ENCODE results near the gene TRAF5. TPM values are rescaled to one million over a fixed set of nuclear protein-coding genes. Genes with fewer than 3 reads are reported as not detected.

Gene TRAF5, protein sequence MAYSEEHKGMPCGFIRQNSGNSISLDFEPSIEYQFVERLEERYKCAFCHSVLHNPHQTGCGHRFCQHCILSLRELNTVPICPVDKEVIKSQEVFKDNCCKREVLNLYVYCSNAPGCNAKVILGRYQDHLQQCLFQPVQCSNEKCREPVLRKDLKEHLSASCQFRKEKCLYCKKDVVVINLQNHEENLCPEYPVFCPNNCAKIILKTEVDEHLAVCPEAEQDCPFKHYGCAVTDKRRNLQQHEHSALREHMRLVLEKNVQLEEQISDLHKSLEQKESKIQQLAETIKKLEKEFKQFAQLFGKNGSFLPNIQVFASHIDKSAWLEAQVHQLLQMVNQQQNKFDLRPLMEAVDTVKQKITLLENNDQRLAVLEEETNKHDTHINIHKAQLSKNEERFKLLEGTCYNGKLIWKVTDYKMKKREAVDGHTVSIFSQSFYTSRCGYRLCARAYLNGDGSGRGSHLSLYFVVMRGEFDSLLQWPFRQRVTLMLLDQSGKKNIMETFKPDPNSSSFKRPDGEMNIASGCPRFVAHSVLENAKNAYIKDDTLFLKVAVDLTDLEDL
- total RNA-seq (2022) = 13.7 and 15.2 TPM in 2 replicates
- Bru-seq, nascent RNA = percentile 56 among the genes with signal in this experiment
- percentile 55 among the genes with signal in this experiment for BruChase-seq, experiment 1, labeled RNA remaining after a 6-hour chase
- percentile 65 among the genes with signal in this experiment for BruChase-seq, experiment 2, labeled RNA remaining after a 2-hour chase
- long read RNA-seq, partial matches to known transcripts = 6 of 9 reads
- long read RNA-seq, other reads (novel, unspliced or antisense) = 0 of 9 reads

- H3K4me3 Mint-ChIP-seq (ENCODE audit: low read depth, unreplicated experiment) = peak within 1 kb of the TSS; percentile 92
- H3K9me3 Mint-ChIP-seq (ENCODE audit: low read depth, unreplicated experiment) = no peaks in the 10 kb centered on the region
- peaks cover 39% of the 10 kb centered on the region for H3K4me1 Mint-ChIP-seq (ENCODE audit: low read depth, unreplicated experiment)
- BruUV-seq (replicated peaks) = no TSS peak
- DNase-seq = peak; percentile 66
- intact Hi-C loops (cut with micrococcal nuclease; ENCODE audit: unreplicated experiment) = no loop called here
- H3K36me3 Mint-ChIP-seq (ENCODE audit: insufficient read depth, unreplicated experiment) = peaks cover 22% of the 10 kb centered on the region
- peak within 1 kb of the TSS; percentile 90 for H3K27ac Mint-ChIP-seq (ENCODE audit: unreplicated experiment)
- TF ChIP-seq CTCF (IDR thresholded peaks at IDR 0.05; ENCODE audit: unreplicated experiment) = no peak
- H3K27me3 Mint-ChIP-seq (ENCODE audit: unreplicated experiment) = no peaks in the 10 kb centered on the region
- CTCF ChIA-PET = interaction anchor here (0.7 to 1.2 kb wide), 2 partner anchors 12 to 187 kb away, joined by 3 to 4 read pairs; no protein-coding TSS in a partner anchor
Observed at GRCh38 chr1:211326528-211327345, at the start of gene TRAF5. Gene TRAF5 (plus strand): TSS chr1:211326833. CDS start chr1:211353240, 26,407 bp downstream.

DNA sequence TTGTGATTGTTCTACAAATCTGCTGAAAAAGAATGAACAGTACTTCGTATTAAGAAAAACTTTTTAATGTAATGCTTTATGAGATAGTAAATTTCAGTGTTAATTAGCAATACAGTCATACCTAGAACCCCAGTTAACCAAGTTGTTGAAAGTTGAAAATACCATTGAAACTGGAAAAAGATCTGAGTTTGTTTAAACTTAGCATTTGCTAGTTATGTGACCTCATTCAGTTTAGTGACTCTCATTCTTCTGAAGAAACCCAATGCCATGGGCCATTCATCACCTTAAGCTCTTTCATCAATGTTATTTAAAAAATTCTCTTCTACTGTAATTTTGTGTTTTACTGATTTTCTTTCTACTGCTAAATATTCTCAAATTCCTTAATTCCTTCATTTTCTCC lies 47.3 kb upstream of the TRAF5 start:
- H3K4me3 Mint-ChIP-seq (ENCODE audit: low read depth, unreplicated experiment) = no peak overlapping the region
- no peaks in the 10 kb centered on the region for H3K9me3 Mint-ChIP-seq (ENCODE audit: low read depth, unreplicated experiment)
- TF ChIP-seq CTCF (IDR thresholded peaks at IDR 0.05; ENCODE audit: unreplicated experiment) = no peak
- intact Hi-C loops (cut with micrococcal nuclease; ENCODE audit: unreplicated experiment) = no loop called here
- no TSS peak for BruUV-seq (replicated peaks)
- H3K4me1 Mint-ChIP-seq (ENCODE audit: low read depth, unreplicated experiment) = no peaks in the 10 kb centered on the region
- no peak for DNase-seq
- peaks cover 12% of the 10 kb centered on the region for H3K36me3 Mint-ChIP-seq (ENCODE audit: insufficient read depth, unreplicated experiment)
- CTCF ChIA-PET = no interaction called here
- H3K27me3 Mint-ChIP-seq (ENCODE audit: unreplicated experiment) = no peaks in the 10 kb centered on the region
- H3K27ac Mint-ChIP-seq (ENCODE audit: unreplicated experiment) = no peak overlapping the region

DNA sequence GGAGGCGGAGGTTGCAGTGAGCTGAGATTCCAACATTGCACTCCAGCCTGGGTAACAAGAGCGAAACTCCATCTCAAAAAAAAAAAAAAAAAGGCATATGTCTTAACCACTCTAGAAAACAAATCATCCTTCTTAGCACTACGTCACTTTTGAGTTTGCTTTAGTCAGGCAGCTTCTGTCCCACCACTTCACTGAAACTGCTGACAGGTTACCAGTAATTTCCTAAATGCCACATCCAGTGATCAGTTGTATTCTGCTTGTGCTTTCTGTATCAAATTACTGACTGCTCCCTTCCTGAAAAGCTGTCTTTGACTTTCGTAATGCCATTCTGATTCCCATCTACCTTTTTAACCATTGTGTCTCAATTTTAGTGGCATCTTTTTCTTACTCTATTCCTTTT lies 45.7 kb upstream of the TRAF5 start:
- no peaks in the 10 kb centered on the region for H3K4me1 Mint-ChIP-seq (ENCODE audit: low read depth, unreplicated experiment)
- BruUV-seq (replicated peaks) = no TSS peak
- no peak for TF ChIP-seq CTCF (IDR thresholded peaks at IDR 0.05; ENCODE audit: unreplicated experiment)
- no peaks in the 10 kb centered on the region for H3K9me3 Mint-ChIP-seq (ENCODE audit: low read depth, unreplicated experiment)
- H3K27ac Mint-ChIP-seq (ENCODE audit: unreplicated experiment) = no peak overlapping the region
- no peaks in the 10 kb centered on the region for H3K27me3 Mint-ChIP-seq (ENCODE audit: unreplicated experiment)
- H3K36me3 Mint-ChIP-seq (ENCODE audit: insufficient read depth, unreplicated experiment) = peaks cover 12% of the 10 kb centered on the region
- intact Hi-C loops (cut with micrococcal nuclease; ENCODE audit: unreplicated experiment) = no loop called here
- DNase-seq = no peak
- no peak overlapping the region for H3K4me3 Mint-ChIP-seq (ENCODE audit: low read depth, unreplicated experiment)
- CTCF ChIA-PET = interaction anchor here (0.7 kb wide), 2 partner anchors 204 to 231 kb away, joined by 3 to 7 read pairs; no protein-coding TSS in a partner anchor

Data from Calu3 (cell line).